ENCODE measurements around the gene CALHM4. TPM values are rescaled to one million over a fixed set of nuclear protein-coding genes. Genes with fewer than 3 reads are reported as not detected.

The CALHM4 gene
- total RNA-seq, 3 donors from 2014 or later = not detected

GRCh38 chr6:116542426-116542825 is 11.1 kb upstream of the CALHM4 start:
- H3K27me3 ChIP-seq = no peaks in the 10 kb centered on the region
- no peaks in the 10 kb centered on the region for H3K36me3 ChIP-seq
- no peak overlapping the region for H3K4me3 ChIP-seq
- no peaks in the 10 kb centered on the region for H3K4me1 ChIP-seq
- DNase-seq (ENCODE audit: low spot score in 2 of 2) = no peak
- intact Hi-C loops (cut with DNase I; ENCODE audit: low total_unique reads) = no loop called here
- no peaks in the 10 kb centered on the region for H3K9me3 ChIP-seq
- TF ChIP-seq POLR2A (IDR thresholded peaks at IDR 0.05) (no peak), POLR2AphosphoS5 (IDR thresholded peaks at IDR 0.05) (no peak), CTCF (IDR thresholded peaks at IDR 0.05) (no peak)
- no peak overlapping the region for H3K27ac ChIP-seq

DNA sequence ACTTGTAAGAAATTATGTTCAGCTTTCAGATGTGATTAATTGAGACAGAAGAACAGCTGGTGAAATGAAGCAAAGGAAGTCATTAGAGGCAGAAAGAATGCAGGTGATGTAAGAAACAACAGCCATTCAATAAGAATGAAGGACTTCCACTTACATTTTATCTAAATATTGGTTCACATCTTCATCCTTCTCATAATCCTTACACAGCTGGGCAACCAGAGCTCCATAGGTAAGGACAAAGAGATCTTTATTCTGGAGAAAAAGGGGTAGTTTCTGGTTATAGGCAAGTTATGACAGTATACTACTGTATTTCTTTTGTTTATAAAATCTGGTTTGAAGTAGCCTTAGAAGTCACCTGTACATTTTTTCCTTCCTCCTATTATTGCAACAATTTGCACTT is 10.4 kb upstream of the CALHM4 start:
- intact Hi-C loops (cut with DNase I; ENCODE audit: low total_unique reads) = no loop called here
- Histone ChIP-seq H3K27me3 (no peaks in the 10 kb centered on the region), H3K4me1 (no peaks in the 10 kb centered on the region), H3K36me3 (no peaks in the 10 kb centered on the region), H3K9me3 (no peaks in the 10 kb centered on the region), H3K4me3 (no peak overlapping the region), H3K27ac (no peak overlapping the region)
- no peak for DNase-seq (ENCODE audit: low spot score in 2 of 2)
- TF ChIP-seq CTCF (IDR thresholded peaks at IDR 0.05) (no peak), POLR2A (IDR thresholded peaks at IDR 0.05) (no peak), POLR2AphosphoS5 (IDR thresholded peaks at IDR 0.05) (no peak)

DNA sequence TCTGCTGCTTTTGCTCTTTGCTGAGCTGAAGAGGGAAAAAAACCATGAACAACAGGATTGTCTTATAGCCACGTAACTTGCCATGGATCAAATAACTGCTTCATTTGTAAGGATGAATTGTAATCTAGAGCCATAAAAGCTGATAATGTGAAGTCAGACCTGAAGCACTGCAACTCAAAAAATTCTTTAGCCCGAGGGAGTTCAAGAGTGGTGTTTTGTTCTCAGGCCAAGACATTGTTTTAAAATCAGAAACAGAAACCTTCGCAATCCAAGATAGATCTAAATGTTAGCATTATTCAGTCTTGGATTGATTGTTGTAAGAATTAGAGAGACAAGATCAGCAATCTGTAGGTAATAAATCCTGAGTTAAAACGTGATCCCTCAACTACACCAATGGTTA is 7.9 kb upstream of the CALHM4 start, which contains the start of gene TRAPPC3L:
TSS of gene TRAPPC3L (minus strand) at position 34 of the 400 bp plus-strand sequence. CDS start 170 bp downstream, outside the sequence.
- intact Hi-C loops (cut with DNase I; ENCODE audit: low total_unique reads) = no loop called here
- H3K9me3 ChIP-seq = no peaks in the 10 kb centered on the region
- TF ChIP-seq CTCF (IDR thresholded peaks at IDR 0.05) = no peak
- TF ChIP-seq POLR2AphosphoS5 (IDR thresholded peaks at IDR 0.05) = no peak
- TF ChIP-seq POLR2A (IDR thresholded peaks at IDR 0.05) = no peak

GRCh38 chr6:116547358-116547757 is 6.2 kb upstream of the CALHM4 start:
- intact Hi-C loops (cut with DNase I; ENCODE audit: low total_unique reads) = no loop called here
- Histone ChIP-seq H3K4me3 (no peak overlapping the region), H3K9me3 (no peaks in the 10 kb centered on the region), H3K27me3 (no peaks in the 10 kb centered on the region), H3K36me3 (no peaks in the 10 kb centered on the region), H3K4me1 (no peaks in the 10 kb centered on the region), H3K27ac (no peak overlapping the region)
- TF ChIP-seq CTCF (IDR thresholded peaks at IDR 0.05) = no peak
- TF ChIP-seq POLR2A (IDR thresholded peaks at IDR 0.05) = no peak
- no peak for TF ChIP-seq POLR2AphosphoS5 (IDR thresholded peaks at IDR 0.05)
- DNase-seq (ENCODE audit: low spot score in 2 of 2) = no peak

More for the DNA sequence above, 7.9 kb upstream of the CALHM4 start, which contains the start of gene TRAPPC3L:
- Histone ChIP-seq H3K27ac (no peak within 1 kb of the TSS), H3K4me1 (no peaks in the 10 kb centered on the region), H3K36me3 (no peaks in the 10 kb centered on the region), H3K27me3 (no peaks in the 10 kb centered on the region), H3K4me3 (no peak within 1 kb of the TSS)
- DNase-seq (ENCODE audit: low spot score in 2 of 2) = no peak

- H3K9me3 ChIP-seq = no peaks in the 10 kb centered on the region
- H3K27me3 ChIP-seq = no peaks in the 10 kb centered on the region
- H3K4me1 ChIP-seq = no peaks in the 10 kb centered on the region
- H3K4me3 ChIP-seq = no peak overlapping the region
- no peaks in the 10 kb centered on the region for H3K36me3 ChIP-seq
- DNase-seq (ENCODE audit: low spot score in 2 of 2) = no peak
- TF ChIP-seq POLR2AphosphoS5 (IDR thresholded peaks at IDR 0.05) (no peak), POLR2A (IDR thresholded peaks at IDR 0.05) (no peak), CTCF (IDR thresholded peaks at IDR 0.05) (no peak)
- intact Hi-C loops (cut with DNase I; ENCODE audit: low total_unique reads) = no loop called here
- H3K27ac ChIP-seq = no peak overlapping the region
Measured at GRCh38 chr6:116550796-116551195, 2.8 kb upstream of the CALHM4 start.

All from breast epithelium (tissue), 4 donors.